HFFc6 (cell line): ENCODE data around the gene EFL1. TPM values are rescaled to one million over a fixed set of nuclear protein-coding genes. Genes with fewer than 3 reads are reported as not detected.

Experiments
- DNase-seq: peaks from one replicate; pipeline ENCODE4 v3.0.0-alpha.2; 2018
- H3K27ac Mint-ChIP-seq: 2 replicates; pipeline ENCODE4 v1.8.0; 2020; ENCODE audit warnings: mild to moderate bottlenecking, mixed read lengths
- H3K27me3 Mint-ChIP-seq: 2 replicates; pipeline ENCODE4 v1.8.0; 2021; ENCODE audit warnings: mild to moderate bottlenecking, moderate library complexity, mixed read lengths; ENCODE audit not compliant: insufficient read depth
- H3K36me3 Mint-ChIP-seq: 2 replicates; pipeline ENCODE4 v1.8.0; 2021; ENCODE audit warnings: low read depth, mixed read lengths
- H3K4me1 Mint-ChIP-seq: 2 replicates; pipeline ENCODE4 v1.8.0; 2020; ENCODE audit warnings: low read depth, mixed read lengths
- H3K4me3 Mint-ChIP-seq: 2 replicates; pipeline ENCODE4 v1.8.0; 2020; ENCODE audit warnings: mild to moderate bottlenecking, moderate library complexity, mixed read lengths
- H3K9me3 Mint-ChIP-seq: 2 replicates; pipeline ENCODE4 v1.8.0; 2020; ENCODE audit warnings: mild to moderate bottlenecking, mixed read lengths
- CTCF ChIP-seq: fragments of 200-600 bp; sonication (generic); IDR thresholded peaks from 2 replicates; pipeline ENCODE4 v1.5.0; 2021; ENCODE audit warnings: antibody characterized with exemption, mild to moderate bottlenecking
- total RNA-seq, 6 experiments: library from RNA; stranded (reverse); fragmentation: NEBNext Ultra II Directional; extraction: Animal tissue kit (Norgen Biotek cat#: 25700); gene quantifications; 2 replicates in 1 of 6; 3 replicates in 5 of 6; pipeline ENCODE4 v1.2.3, GENCODE V29; 2021

The EFL1 gene
- total RNA-seq, 6 experiments from 2014 or later = 14.3 to 20.5 (median 18.5) TPM

- no peak for DNase-seq
- peaks cover 45% of the 10 kb centered on the region for H3K4me1 Mint-ChIP-seq
- no peak overlapping the region for H3K27ac Mint-ChIP-seq
- H3K9me3 Mint-ChIP-seq = no peaks in the 10 kb centered on the region
- peaks cover 5% of the 10 kb centered on the region for H3K36me3 Mint-ChIP-seq
- no peak for TF ChIP-seq CTCF
- no peaks in the 10 kb centered on the region; the same call in 1 of the 2 replicates for H3K27me3 Mint-ChIP-seq
- H3K4me3 Mint-ChIP-seq = no peak overlapping the region
These were observed 75.7 kb downstream of the EFL1 start for GRCh38 chr15:82186719-82187406.

- Mint-ChIP-seq H3K9me3 (no peaks in the 10 kb centered on the region), H3K27me3 (no peaks in the 10 kb centered on the region; the same call in 1 of the 2 replicates), H3K27ac (no peak overlapping the region), H3K36me3 (peaks cover 5% of the 10 kb centered on the region), H3K4me3 (no peak overlapping the region), H3K4me1 (peaks cover 38% of the 10 kb centered on the region)
- no peak for TF ChIP-seq CTCF
- DNase-seq = no peak
These were observed 76.4 kb downstream of the EFL1 start for GRCh38 chr15:82186161-82186560.

- H3K27ac Mint-ChIP-seq = no peak overlapping the region
- peaks cover 29% of the 10 kb centered on the region for H3K4me1 Mint-ChIP-seq
- H3K4me3 Mint-ChIP-seq = no peak overlapping the region
- H3K36me3 Mint-ChIP-seq = no peaks in the 10 kb centered on the region
- no peak for DNase-seq
- no peaks in the 10 kb centered on the region; the same call in 1 of the 2 replicates for H3K27me3 Mint-ChIP-seq
- H3K9me3 Mint-ChIP-seq = no peaks in the 10 kb centered on the region
- TF ChIP-seq CTCF = no peak
These were observed 77.8 kb downstream of the EFL1 start for GRCh38 chr15:82184776-82185175.

GRCh38 chr15:82184355-82184754 lies 78.2 kb downstream of the EFL1 start:
- peak overlapping the region; percentile 52; the same call in 1 of the 2 replicates for H3K27ac Mint-ChIP-seq
- TF ChIP-seq CTCF = no peak
- no peaks in the 10 kb centered on the region for H3K36me3 Mint-ChIP-seq

GRCh38 chr15:82183121-82184031 lies 79.2 kb downstream of the EFL1 start:
- no peak for TF ChIP-seq CTCF
- no peaks in the 10 kb centered on the region for H3K36me3 Mint-ChIP-seq
- DNase-seq = peak; percentile 64
- H3K9me3 Mint-ChIP-seq = no peaks in the 10 kb centered on the region
- no peaks in the 10 kb centered on the region; the same call in 1 of the 2 replicates for H3K27me3 Mint-ChIP-seq
- H3K4me3 Mint-ChIP-seq = peak overlapping the region; percentile 53
- H3K4me1 Mint-ChIP-seq = peaks cover 38% of the 10 kb centered on the region
- H3K27ac Mint-ChIP-seq = peak overlapping the region; percentile 52

More at GRCh38 chr15:82184355-82184754, 78.2 kb downstream of the EFL1 start:
- no peak overlapping the region for H3K4me3 Mint-ChIP-seq
- no peaks in the 10 kb centered on the region; the same call in 1 of the 2 replicates for H3K27me3 Mint-ChIP-seq
- no peak for DNase-seq
- peaks cover 33% of the 10 kb centered on the region for H3K4me1 Mint-ChIP-seq
- H3K9me3 Mint-ChIP-seq = no peaks in the 10 kb centered on the region
